H1 (cell line): Measurements from ENCODE around the gene DPEP2NB. TPM values are rescaled to one million over a fixed set of nuclear protein-coding genes. Genes with fewer than 3 reads are reported as not detected.

Experiments
- CTCF ChIA-PET: fragments of 300-600 bp; sonication (Branson Sonifier 250); formaldehyde crosslinking; loops from one replicate; lab custom pipeline; 2021; ENCODE audit not compliant: partially characterized antibody; lab: Charles Lee
- POLR2A ChIA-PET: fragments of 300-600 bp; sonication (Branson Sonifier 250); formaldehyde crosslinking; loops from one replicate; lab custom pipeline; 2021; ENCODE audit warnings: inconsistent platforms; ENCODE audit not compliant: partially characterized antibody; lab: Charles Lee
- DNase-seq, 2 experiments: peaks; one replicate each; pipeline versions ENCODE4 v3.0.0 to v3.0.0-alpha.2; 2010 to 2022; ENCODE audit warnings: low spot score in 2 of 2, low read depth in 1 of 2, mixed read lengths in 1 of 2
- FAIRE-seq: peaks from 2 replicates; lab custom pipeline; 2011; peaks lifted over from hg19 to GRCh38; lab: Jason Lieb, UNC
- H2AFZ ChIP-seq: 2 replicates; pipeline ENCODE4 v1.8.1; 2012; ENCODE audit warnings: low read length, inconsistent platforms
- H2AK5ac ChIP-seq: 2 replicates; pipeline ENCODE4 v1.6.1; 2013; ENCODE audit warnings: low read depth, low read length
- H2BK120ac ChIP-seq: replicated peaks from 2 replicates; pipeline ENCODE3; 2013; ENCODE audit warnings: low read depth, low read length, inconsistent platforms
- H2BK12ac ChIP-seq: 2 replicates; pipeline ENCODE4 v1.6.1; 2013; ENCODE audit warnings: low read depth, low read length
- H2BK15ac ChIP-seq: 2 replicates; pipeline ENCODE4 v1.6.1; 2013; ENCODE audit warnings: low read length
- H2BK20ac ChIP-seq: 2 replicates; pipeline ENCODE4 v1.6.1; 2013; ENCODE audit warnings: low read length
- H2BK5ac ChIP-seq: 2 replicates; pipeline ENCODE4 v1.6.1; 2013; ENCODE audit warnings: low read depth, low read length
- H3K14ac ChIP-seq: 2 replicates; pipeline ENCODE4 v1.6.1; 2013; ENCODE audit warnings: inconsistent platforms; ENCODE audit not compliant: insufficient read length
- H3K18ac ChIP-seq: 2 replicates; pipeline ENCODE4 v1.6.1; 2013; ENCODE audit warnings: low read length; ENCODE audit errors: extremely low read depth
- H3K23ac ChIP-seq: 2 replicates; pipeline ENCODE4 v1.6.1; 2013; ENCODE audit warnings: inconsistent platforms; ENCODE audit not compliant: insufficient read length
- H3K23me2 ChIP-seq: 2 replicates; pipeline ENCODE4 v1.6.1; 2013; ENCODE audit warnings: low read depth, low read length
- H3K27ac ChIP-seq: 2 replicates; pipeline ENCODE4 v1.6.1; 2011; ENCODE audit warnings: low read depth, low read length, inconsistent platforms
- H3K27me3 ChIP-seq, 4 experiments: replicated peaks in 1 of 4; 1 replicate in 1 of 4; 2 replicates in 3 of 4; pipeline versions ENCODE4 v1.6.1 to v1.8.1; 2011 to 2013; ENCODE audit warnings: low read length in 3 of 4, mild to moderate bottlenecking in 3 of 4, inconsistent platforms in 2 of 4, mixed read lengths in 2 of 4, moderate library complexity in 1 of 4; ENCODE audit not compliant: control insufficient read depth in 3 of 4, insufficient read depth in 3 of 4; ENCODE audit errors: extremely low read depth in 1 of 4
- H3K36me3 ChIP-seq, 4 experiments: 2 replicates each; pipeline versions ENCODE4 v1.6.1 to v1.8.1; 2011 to 2013; ENCODE audit warnings: mild to moderate bottlenecking in 4 of 4, low read length in 3 of 4, moderate library complexity in 2 of 4, control low read depth in 1 of 4, inconsistent platforms in 1 of 4; ENCODE audit not compliant: insufficient read depth in 4 of 4, control insufficient read depth in 2 of 4
- H3K4ac ChIP-seq: replicated peaks from 2 replicates; pipeline ENCODE3; 2013; ENCODE audit warnings: low read length, low read depth, mixed read lengths, inconsistent platforms; ENCODE audit not compliant: insufficient read length
- H3K4me1 ChIP-seq, 4 experiments: replicated peaks in 1 of 4; 1 replicate in 1 of 4; 2 replicates in 3 of 4; pipeline versions ENCODE4 v1.6.1 to v1.8.1; 2011 to 2013; ENCODE audit warnings: low read length in 3 of 4, inconsistent platforms in 2 of 4, mixed read lengths in 1 of 4; ENCODE audit not compliant: insufficient read depth in 4 of 4, control insufficient read depth in 3 of 4
- H3K4me2 ChIP-seq, 2 experiments: 2 replicates each; pipeline versions ENCODE4 v1.6.1 to v1.8.1; 2011 to 2013; ENCODE audit warnings: low read depth in 2 of 2, low read length in 2 of 2, control low read depth in 1 of 2, inconsistent platforms in 1 of 2, mild to moderate bottlenecking in 1 of 2; ENCODE audit not compliant: insufficient read depth in 1 of 2
- H3K4me3 ChIP-seq, 4 experiments: fragments of 200-600, 300-600 bp in 1 of 4; sonication (generic), shearing (Covaris generic), sonication (Bioruptor Twin) in 1 of 4; 2 replicates each; pipeline versions ENCODE4 v1.5.1 to v1.8.1; 2011 to 2016; ENCODE audit warnings: low read length in 4 of 4, low read depth in 3 of 4, control low read depth in 2 of 4, inconsistent platforms in 2 of 4, mild to moderate bottlenecking in 2 of 4, mixed read lengths in 1 of 4, moderate library complexity in 1 of 4; ENCODE audit not compliant: insufficient read depth in 2 of 4; ENCODE audit errors: extremely low read depth in 1 of 4
- H3K56ac ChIP-seq: replicated peaks from 2 replicates; pipeline ENCODE3; 2013; ENCODE audit warnings: low read depth, mild to moderate bottlenecking, mixed read lengths, low read length, inconsistent platforms; ENCODE audit not compliant: insufficient read length
- H3K79me1 ChIP-seq: 2 replicates; pipeline ENCODE4 v1.6.1; 2013; ENCODE audit warnings: low read depth, low read length, control low read depth
- H3K79me2 ChIP-seq, 2 experiments: 2 replicates each; pipeline versions ENCODE4 v1.6.1 to v1.8.1; 2012 to 2013; ENCODE audit warnings: low read length in 2 of 2, mild to moderate bottlenecking in 2 of 2, inconsistent platforms in 1 of 2; ENCODE audit not compliant: insufficient read depth in 2 of 2, control insufficient read depth in 1 of 2
- H3K9ac ChIP-seq, 4 experiments: replicated peaks in 1 of 4; 1 replicate in 1 of 4; 2 replicates in 3 of 4; pipeline versions ENCODE4 v1.6.1 to v1.8.1; 2011 to 2013; ENCODE audit warnings: low read depth in 3 of 4, low read length in 3 of 4, control low read depth in 2 of 4, mild to moderate bottlenecking in 2 of 4, moderate library complexity in 2 of 4, inconsistent platforms in 1 of 4; ENCODE audit errors: extremely low read depth in 1 of 4
- H3K9me3 ChIP-seq, 2 experiments: 2 replicates each; pipeline versions ENCODE4 v1.6.1 to v1.8.1; 2012 to 2013; ENCODE audit warnings: mild to moderate bottlenecking in 2 of 2, moderate library complexity in 2 of 2, control low read depth in 1 of 2, inconsistent platforms in 1 of 2, low read depth in 1 of 2, low read length in 1 of 2, mixed read lengths in 1 of 2; ENCODE audit not compliant: insufficient read depth in 2 of 2
- H4K20me1 ChIP-seq, 2 experiments: replicated peaks in 1 of 2; 2 replicates each; pipeline versions ENCODE3 to v1.8.1; 2011 to 2013; ENCODE audit warnings: inconsistent platforms in 2 of 2, low read length in 2 of 2, mild to moderate bottlenecking in 1 of 2; ENCODE audit not compliant: insufficient read depth in 2 of 2, control insufficient read depth in 1 of 2
- H4K5ac ChIP-seq: 2 replicates; pipeline ENCODE4 v1.6.1; 2013; ENCODE audit warnings: low read length, low read depth, mixed read lengths, inconsistent platforms; ENCODE audit not compliant: insufficient read length
- H4K8ac ChIP-seq: 2 replicates; pipeline ENCODE4 v1.8.0; 2013; ENCODE audit warnings: mild to moderate bottlenecking, moderate library complexity, low read length, inconsistent platforms; ENCODE audit not compliant: insufficient read depth; ENCODE audit errors: extremely low read depth
- H4K91ac ChIP-seq: replicated peaks from 2 replicates; pipeline ENCODE3; 2013; ENCODE audit warnings: low read length, mixed read lengths, inconsistent platforms; ENCODE audit not compliant: insufficient read length
- BRCA1 ChIP-seq: IDR thresholded peaks from 2 replicates; pipeline ENCODE4 v1.6.1; 2012; ENCODE audit warnings: low read depth, low read length, improper control_type of control experiment
- POLR2A ChIP-seq, 2 experiments: IDR thresholded peaks; 1 replicate in 1 of 2; 2 replicates in 1 of 2; pipeline ENCODE4 v1.6.1; 2011; ENCODE audit warnings: low read depth in 2 of 2, low read length in 2 of 2, mild to moderate bottlenecking in 2 of 2; ENCODE audit errors: control extremely low read depth in 1 of 2
- TAF1 ChIP-seq: IDR thresholded peaks from 2 replicates; pipeline ENCODE4 v1.6.1; 2011; ENCODE audit warnings: mild to moderate bottlenecking, low read depth, low read length
- WGBS, 2 experiments: shearing (Covaris generic) in 1 of 2; methylation state at CpG; one replicate each; pipeline versions ENCODE4 v1.1.6 to v1.1.7; 2013 to 2015; ENCODE audit warnings: low lambda C conversion rate in 2 of 2, mixed read lengths in 2 of 2, inconsistent platforms in 1 of 2, low coverage in 1 of 2, missing lambda C conversion rate in 1 of 2; ENCODE audit not compliant: insufficient replicate concordance in 2 of 2, insufficient coverage in 1 of 2, insufficient read length in 1 of 2; ENCODE audit errors: extremely low coverage in 1 of 2, missing lambda C conversion rate in 1 of 2; 5-methylcytosine and 5-hydroxymethylcytosine counted together
- polyA plus RNA-seq, 7 experiments: library from polyadenylated mRNA; depleted of rRNA in 3 of 7; stranded (reverse) in 5 of 7; unstranded in 2 of 7; fragments of >200 nt in 5 of 7; fragments of 200-250 nt in 2 of 7; gene quantifications; 1 replicate in 5 of 7; 2 replicates in 1 of 7; 4 replicates in 1 of 7; pipeline versions ENCODE4 v1.2.1 to v1.2.3, GENCODE V29; 2011 to 2013; ENCODE audit warnings: missing spikeins in 2 of 7, mixed read lengths in 2 of 7
- total RNA-seq: library from RNA; stranded (reverse); fragmentation: NEBNext Ultra II Directional; extraction: Animal tissue kit (Norgen Biotek cat#: 25700); gene quantifications from 2 replicates; pipeline ENCODE4 v1.2.1, GENCODE V29; 2021

Gene DPEP2NB
- total and polyA plus RNA-seq, 2 of the 8 experiments (the other 6 are each of a cell fraction or from before 2014, with no cell fraction given): not detected

DNA sequence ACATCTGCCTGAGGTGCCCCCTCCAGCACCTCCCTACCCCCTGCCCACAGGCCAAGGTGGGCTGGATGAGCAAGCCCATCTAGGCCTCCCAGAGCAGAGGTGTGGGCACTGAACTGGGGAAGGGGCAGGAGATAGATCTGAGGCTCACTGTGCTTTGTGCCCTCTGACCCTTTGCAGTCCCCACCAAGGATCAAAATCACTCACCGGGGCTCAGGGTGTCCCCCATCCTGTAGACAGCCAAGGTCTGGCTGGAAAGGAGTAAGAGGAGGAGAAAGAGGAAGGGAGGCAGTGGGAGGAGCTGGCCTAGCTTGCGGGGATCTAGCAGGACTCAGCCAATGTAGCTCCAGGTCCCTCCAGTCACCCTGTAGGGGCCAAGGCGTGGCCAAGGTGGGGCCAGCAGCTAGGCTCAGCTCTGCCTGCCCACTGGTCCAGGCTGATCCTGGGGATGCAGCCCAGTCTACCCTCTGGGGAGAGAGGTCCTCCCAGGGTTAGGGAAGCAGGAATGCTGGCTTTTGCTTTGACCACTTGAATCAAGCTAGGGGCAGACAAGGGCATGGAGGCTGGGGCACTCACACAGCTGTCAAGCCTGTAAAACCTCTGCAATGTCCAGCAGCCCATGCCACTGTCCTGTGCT lies 49.0 kb downstream of the DPEP2NB start:
- Histone ChIP-seq H3K9me3 (no peaks in the 10 kb centered on the region), H3K4me2 (peak overlapping the region; percentile 75 to 77), H3K79me1 (peaks cover 20% of the 10 kb centered on the region; the same call in 1 of the 2 replicates), H2BK5ac (peak overlapping the region; percentile 90; the same call in 1 of the 2 replicates), H3K79me2 (peaks cover 0 to 4% of the 10 kb centered on the region in 2 experiments; a peak in 2 of 4 replicates), H4K91ac (peak overlapping the region; percentile 76), H2BK12ac (peak overlapping the region; percentile 85; the same call in 1 of the 2 replicates), H3K27me3 (no peaks in the 10 kb centered on the region), H3K23ac (no peak overlapping the region), H2AFZ (no peak overlapping the region), H3K56ac (no peak overlapping the region), H3K4me3 (peak overlapping the region in 2 of 4 experiments; percentile 8 to 67; a peak in 3 of 8 replicates), H4K20me1 (peaks cover 0 to 21% of the 10 kb centered on the region in 2 experiments), H2AK5ac (peak overlapping the region; percentile 71), H3K4me1 (peaks cover 6 to 25% (median 19%) of the 10 kb centered on the region in 4 experiments), H4K8ac (no peak overlapping the region; the same call in 1 of the 2 replicates), H4K5ac (peak overlapping the region; percentile 33), H3K27ac (peak overlapping the region; percentile 45), H3K36me3 (peaks cover under 1 to 9% (median 5%) of the 10 kb centered on the region in 4 experiments; a peak in 5 of 8 replicates), H3K18ac (peak overlapping the region; percentile 75; the same call in 1 of the 2 replicates), H3K23me2 (peaks cover 7% of the 10 kb centered on the region; the same call in 1 of the 2 replicates), H3K4ac (peak overlapping the region; percentile 8), H3K9ac (peak overlapping the region in 3 of 4 experiments; percentile 14 to 60 (median 41); a peak in 6 of 7 replicates), H2BK15ac (peak overlapping the region; percentile 90; the same call in 1 of the 2 replicates), H3K14ac (peak overlapping the region; percentile 37), H2BK120ac (peak overlapping the region; percentile 14), H2BK20ac (no peak overlapping the region)
- DNase-seq (no peak), FAIRE-seq (no peak)
- 66% methylated on average over 3 of the region's 3 CpGs; no CpG with 5 or more reads in 1 of the 2 experiments for WGBS, 2 experiments
- ChIA-PET CTCF (interaction anchor here (0.8 to 10.9 kb wide), 7 partner anchors 14 to 420 kb away, joined by 3 to 90 read pairs (median 3); partner anchors contain the start of genes DPEP3 and LCAT), POLR2A (interaction anchor here (0.7 to 3.9 kb wide), 10 partner anchors 11 to 271 kb away, joined by 3 to 26 read pairs (median 5); partner anchors contain the start of genes DDX28, DUS2, LCAT and PSMB10)
- 0 out of 2 replicates have a peak, but pooled peaks have one; percentile 19 for TF ChIP-seq TAF1
- TF ChIP-seq BRCA1: no peak
- peak in 1 of 2 experiments; percentile 46; a peak in 2 of 3 replicates for TF ChIP-seq POLR2A (IDR thresholded peaks at IDR 0.05; ENCODE audit: control extremely low read depth in 1 of 2, low read depth in 2 of 2, low read length in 2 of 2)
